Erythroblast (primary cell): Measurements from ENCODE around the gene KLKB1.
"Not testable (repeated sequence)": the region's sequence is repeated elsewhere in the genome, so short reads cannot be mapped to it uniquely, and the experiment has no call there.

Experiments used
- GATA1 ChIP-seq: IDR thresholded peaks from 2 replicates; pipeline ENCODE4 v1.6.1; 2011; ENCODE audit warnings: low read depth, mild to moderate bottlenecking, control low read depth, low read length, moderate library complexity
- POLR2A ChIP-seq: IDR thresholded peaks from 2 replicates; pipeline ENCODE4 v1.6.1; 2011; ENCODE audit warnings: mild to moderate bottlenecking, low read length

DNA sequence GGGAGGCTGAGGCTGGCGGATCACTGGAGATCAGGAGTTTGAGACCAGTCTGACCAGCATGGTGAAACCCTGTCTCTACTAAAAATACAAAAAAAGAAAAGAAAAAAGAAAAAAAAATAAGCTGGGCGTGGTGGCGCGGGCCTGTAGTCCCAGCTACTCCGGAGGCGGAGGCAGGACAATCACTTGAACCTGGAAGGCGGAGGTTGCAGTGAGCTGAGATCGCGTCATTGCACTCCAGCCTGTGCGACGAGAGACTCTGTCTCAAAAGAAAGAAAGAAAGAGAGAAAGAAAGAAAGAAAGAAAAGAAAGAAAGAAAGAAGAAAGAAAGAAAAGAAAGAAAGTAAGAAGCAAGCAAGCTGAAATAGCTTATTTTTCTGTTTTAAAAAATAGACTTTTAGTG lies 37.9 kb downstream of the KLKB1 start:
- TF ChIP-seq POLR2A, GATA1: not testable (repeated sequence)
